Right lobe of liver (tissue), 6 donors: ENCODE measurements around the gene DDX47. TPM values are rescaled to one million over a fixed set of nuclear protein-coding genes. Genes with fewer than 3 reads are reported as not detected.

Experiments
- ATAC-seq, 4 donors: fragments of 200-7000 bp; cut with Tn5 transposase; one replicate each; pipeline ENCODE4 v1.9.1; 2020; ENCODE audit warnings: mild to moderate bottlenecking in 4 of 4, moderate library complexity in 4 of 4
- DNase-seq, 3 donors: peaks; one replicate each; pipeline ENCODE4 v3.0.0-alpha.2; 2020
- H3K27ac ChIP-seq, 3 donors: fragments of 200-600 bp; one replicate each; pipeline ENCODE4 v1.8.0; 2022
- H3K27me3 ChIP-seq, 2 donors: fragments of 200-600 bp; one replicate each; pipeline ENCODE4 v1.8.0; 2022
- H3K36me3 ChIP-seq, 4 donors: fragments of 200-600 bp; sonication (generic) in 1 of 4; one replicate each; pipeline versions ENCODE4 v1.5.1 to v1.8.0; 2017 to 2022; ENCODE audit warnings: control low read depth in 1 of 4
- H3K4me1 ChIP-seq, 4 donors: fragments of 200-600 bp; sonication (generic) in 1 of 4; one replicate each; pipeline versions ENCODE4 v1.5.1 to v1.8.0; 2017 to 2022; ENCODE audit warnings: control low read depth in 1 of 4
- H3K4me3 ChIP-seq, 3 donors: fragments of 200-600 bp; one replicate each; pipeline ENCODE4 v1.8.0; 2022
- H3K9me3 ChIP-seq, 4 donors: fragments of 200-600 bp; sonication (generic) in 1 of 4; one replicate each; pipeline versions ENCODE4 v1.5.1 to v1.8.0; 2017 to 2022; ENCODE audit warnings: control low read depth in 1 of 4
- CTCF ChIP-seq, 4 donors: fragments of 200-600 bp in 3 of 4; fragments of 450-650 bp in 1 of 4; IDR thresholded peaks; one replicate each; pipeline versions ENCODE4 v1.5.1 to v1.8.0; 2016 to 2022; ENCODE audit warnings: antibody characterized with exemption in 4 of 4, mild to moderate bottlenecking in 2 of 4
- POLR2A ChIP-seq: fragments of 450-650 bp; IDR thresholded peaks from one replicate; pipeline ENCODE4 v1.6.1; 2017; ENCODE audit warnings: antibody characterized with exemption, mild to moderate bottlenecking
- WGBS: methylation state at CpG from one replicate; pipeline ENCODE4 v1.1.6; 2018; ENCODE audit warnings: low coverage, low lambda C conversion rate; ENCODE audit not compliant: insufficient coverage; ENCODE audit errors: missing lambda C conversion rate; 5-methylcytosine and 5-hydroxymethylcytosine counted together
- intact Hi-C, 2 donors: fragments of 100-400 bp; cut with DNase I; formaldehyde crosslinking; loops; one replicate each; pipeline versions ENCODE4 v1.11.2 to v1.14.1; 2022
- total RNA-seq, 6 experiments: library from RNA; depleted of rRNA in 2 of 6; stranded (reverse); fragments of >200 nt in 2 of 6; fragmentation: NEBNext Ultra II Directional in 3 of 6; extraction: Animal tissue kit (Norgen Biotek cat#: 25700) in 3 of 6; gene quantifications; one replicate each; pipeline versions ENCODE4 v1.1.0 to v1.2.4, GENCODE V29; 2016 to 2023
- donor health status: DM: no; HTN: yes; CAD: no.
- donor health status: DM: no; HTN: no; CAD: no.
- donor health status: DM: no; HTN: no; CAD: no.
- donor health status: DM: no; HTN: yes; CAD: no.
- donor health status: DM: no; HTN: yes; CAD: no.

DDX47 gene
- total RNA-seq, 6 experiments from 2014 or later: 23.8 to 30.2 (median 25.3) TPM

GRCh38 chr12:12784911-12785814, 28.0 kb upstream of the DDX47 start, which contains the start of gene APOLD1:
APOLD1 (plus strand) TSS chr12:12785659; CDS start chr12:12785692, 33 bp downstream.
- 73% methylated on average over 14 of the region's 14 CpGs for WGBS
- ATAC-seq: peak in 3 of 4 donors; percentile 4 to 37 (median 16)
- Histone ChIP-seq H3K36me3 (no peaks in the 10 kb centered on the region), H3K4me3 (peak within 1 kb of the TSS; percentile 68 to 84 (median 80)), H3K9me3 (no peaks in the 10 kb centered on the region), H3K4me1 (peaks cover 0 to 14% (median 8%) of the 10 kb centered on the region in 4 donors), H3K27me3 (no peaks in the 10 kb centered on the region), H3K27ac (peak within 1 kb of the TSS; percentile 83 to 94 (median 93))
- DNase-seq: no peak
- TF ChIP-seq CTCF (IDR thresholded peaks at IDR 0.05): no peak
- peak; percentile 78 for TF ChIP-seq POLR2A
- intact Hi-C loops: no loop called here

- H3K4me1 ChIP-seq: peaks cover 0 to 14% (median 8%) of the 10 kb centered on the region in 4 donors
- DNase-seq: no peak
- no peaks in the 10 kb centered on the region for H3K27me3 ChIP-seq
- TF ChIP-seq POLR2A (no peak), CTCF (IDR thresholded peaks at IDR 0.05) (no peak)
- WGBS: 34% methylated on average over 4 of the region's 4 CpGs
- no peaks in the 10 kb centered on the region for H3K9me3 ChIP-seq
- H3K27ac ChIP-seq: peak overlapping the region; percentile 83 to 94 (median 93)
- ATAC-seq: peak; percentile 2 to 9 (median 5)
- H3K4me3 ChIP-seq: peak overlapping the region; percentile 68 to 84 (median 80)
- H3K36me3 ChIP-seq: no peaks in the 10 kb centered on the region
- intact Hi-C loops: no loop called here
These were observed 26.8 kb upstream of the DDX47 start for GRCh38 chr12:12786351-12786705.

- no peaks in the 10 kb centered on the region for H3K27me3 ChIP-seq
These were observed 26.2 kb upstream of the DDX47 start for GRCh38 chr12:12786706-12787601.

More at GRCh38 chr12:12786706-12787601, 26.2 kb upstream of the DDX47 start:
- H3K9me3 ChIP-seq: no peaks in the 10 kb centered on the region
- H3K4me1 ChIP-seq: peaks cover 0 to 14% (median 8%) of the 10 kb centered on the region in 4 donors
- DNase-seq (peak; percentile 83 to 90 (median 87)), ATAC-seq (peak; percentile 83 to 93 (median 90))
- intact Hi-C loops: no loop called here
- no peaks in the 10 kb centered on the region for H3K36me3 ChIP-seq
- WGBS: 0% methylated on average over 13 of the region's 80 CpGs
- TF ChIP-seq POLR2A: peak; percentile 90
- peak in 2 of 4 donors; percentile 17 to 40 for TF ChIP-seq CTCF (IDR thresholded peaks at IDR 0.05)
- peak overlapping the region; percentile 68 to 84 (median 80) for H3K4me3 ChIP-seq
- peak overlapping the region; percentile 83 to 94 (median 93) for H3K27ac ChIP-seq
